Ovary (tissue), 3 donors: Measurements from ENCODE around the gene TRPC4.

Experiments
- EP300 ChIP-seq: sonication (generic); formaldehyde crosslinking; IDR thresholded peaks from one replicate; pipeline ENCODE4 v1.6.1; 2017; ENCODE audit warnings: antibody characterized with exemption
- TF ChIP-seq, protein P1 (sequence below), 3 donors: fragments of 450-650 bp in 2 of 3; fragments of 200-600 bp in 1 of 3; IDR thresholded peaks; one replicate each; pipeline versions ENCODE4 v1.5.1 to v1.8.0; 2016 to 2022; ENCODE audit warnings: antibody characterized with exemption in 3 of 3, mild to moderate bottlenecking in 1 of 3
- donor health status: DM: no; HTN: no; CAD: no.

- TF ChIP-seq, protein P1, sequence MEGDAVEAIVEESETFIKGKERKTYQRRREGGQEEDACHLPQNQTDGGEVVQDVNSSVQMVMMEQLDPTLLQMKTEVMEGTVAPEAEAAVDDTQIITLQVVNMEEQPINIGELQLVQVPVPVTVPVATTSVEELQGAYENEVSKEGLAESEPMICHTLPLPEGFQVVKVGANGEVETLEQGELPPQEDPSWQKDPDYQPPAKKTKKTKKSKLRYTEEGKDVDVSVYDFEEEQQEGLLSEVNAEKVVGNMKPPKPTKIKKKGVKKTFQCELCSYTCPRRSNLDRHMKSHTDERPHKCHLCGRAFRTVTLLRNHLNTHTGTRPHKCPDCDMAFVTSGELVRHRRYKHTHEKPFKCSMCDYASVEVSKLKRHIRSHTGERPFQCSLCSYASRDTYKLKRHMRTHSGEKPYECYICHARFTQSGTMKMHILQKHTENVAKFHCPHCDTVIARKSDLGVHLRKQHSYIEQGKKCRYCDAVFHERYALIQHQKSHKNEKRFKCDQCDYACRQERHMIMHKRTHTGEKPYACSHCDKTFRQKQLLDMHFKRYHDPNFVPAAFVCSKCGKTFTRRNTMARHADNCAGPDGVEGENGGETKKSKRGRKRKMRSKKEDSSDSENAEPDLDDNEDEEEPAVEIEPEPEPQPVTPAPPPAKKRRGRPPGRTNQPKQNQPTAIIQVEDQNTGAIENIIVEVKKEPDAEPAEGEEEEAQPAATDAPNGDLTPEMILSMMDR (IDR thresholded peaks at IDR 0.05): no peak
- no peak for TF ChIP-seq EP300
Observed at GRCh38 chr13:37811441-37811840, 58.1 kb downstream of the TRPC4 start.
